ENCODE data around the gene AGAP1. TPM values are rescaled to one million over a fixed set of nuclear protein-coding genes. Genes with fewer than 3 reads are reported as not detected.
A peak's percentile ranks its signal among the peaks of the same experiment; 100 is the strongest.

Gene AGAP1
- total RNA-seq, 1 experiment from 2014 or later = 25.8 TPM

DNA sequence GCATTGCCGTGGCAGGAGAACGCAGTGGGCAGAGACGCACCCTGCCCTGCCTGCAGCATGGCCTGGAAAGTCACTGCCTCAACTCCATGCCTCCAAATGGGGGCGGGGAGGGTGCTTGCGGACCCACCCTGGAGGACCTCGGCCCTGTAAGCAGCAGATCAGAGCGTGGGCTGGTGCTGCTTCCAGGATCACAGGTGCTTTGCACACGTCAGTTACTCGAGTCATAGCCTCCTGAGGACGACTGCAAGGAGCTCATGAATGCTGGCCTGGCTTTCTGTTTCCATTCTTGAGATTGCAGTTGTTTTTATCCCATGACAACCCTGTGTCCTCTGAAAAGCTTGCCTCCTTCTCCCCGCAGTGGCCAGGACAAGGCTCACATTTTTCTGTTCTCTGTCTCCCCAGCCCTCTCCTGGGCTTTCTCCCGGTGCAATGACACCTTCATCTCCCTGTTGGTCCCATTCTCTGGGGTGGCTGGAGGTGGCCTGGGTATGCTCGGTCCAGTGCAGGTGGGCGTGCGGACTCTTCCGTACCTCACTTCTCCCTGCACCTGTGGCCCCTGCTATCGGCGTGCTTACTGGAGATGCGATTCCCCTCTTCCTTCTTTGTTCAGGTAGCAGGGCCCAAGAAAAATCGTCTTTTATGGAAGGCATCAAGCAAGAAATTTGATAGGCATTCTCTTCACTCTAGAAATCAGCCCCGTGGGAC is 466.3 kb downstream of the AGAP1 start:
- H3K56ac ChIP-seq (ENCODE audit: insufficient read length, low read depth, low read length) = no peak overlapping the region

More for the DNA sequence above, 466.3 kb downstream of the AGAP1 start:
- Histone ChIP-seq H3K9me3 (ENCODE audit: control insufficient read depth, low read depth, low read length) (no peaks in the 10 kb centered on the region), H4K8ac (replicated peaks; ENCODE audit: insufficient read length, low read depth, low read length) (no peak overlapping the region), H3K14ac (ENCODE audit: insufficient read depth, low read length) (no peak overlapping the region; the same call in 1 of the 2 replicates), H3T11ph (ENCODE audit: low read length) (no peak overlapping the region), H3K18ac (ENCODE audit: insufficient read length, low read depth, low read length) (no peak overlapping the region), H3K4me1 (ENCODE audit: insufficient read depth, low read length) (no peaks in the 10 kb centered on the region; the same call in 1 of the 2 replicates), H3K23me2 (ENCODE audit: insufficient read length, low read depth, low read length, poor library complexity, severe bottlenecking) (no peaks in the 10 kb centered on the region), H2BK5ac (ENCODE audit: insufficient read length, low read length) (no peak overlapping the region), H3K9ac (ENCODE audit: extremely low read depth, insufficient read length, low read length) (no peak overlapping the region), H2AFZ (ENCODE audit: low read length) (no peak overlapping the region), H2BK12ac (ENCODE audit: insufficient read length, low read depth, low read length) (no peak overlapping the region), H3K79me2 (ENCODE audit: insufficient read depth, low read length) (no peaks in the 10 kb centered on the region), H2BK20ac (ENCODE audit: low read depth, low read length, poor library complexity, severe bottlenecking) (no peak overlapping the region), H4K20me1 (ENCODE audit: control insufficient read depth, insufficient read depth, insufficient read length) (no peaks in the 10 kb centered on the region), H3K79me1 (ENCODE audit: insufficient read depth, low read depth, low read length, poor library complexity, severe bottlenecking) (no peaks in the 10 kb centered on the region), H3K23ac (ENCODE audit: insufficient read length, low read depth, low read length) (no peak overlapping the region), H4K91ac (ENCODE audit: insufficient read length, low read depth, low read length) (no peak overlapping the region), H2AK5ac (ENCODE audit: insufficient read length, low read length) (no peak overlapping the region), H3K4ac (ENCODE audit: low read depth, low read length) (no peak overlapping the region), H3K27me3 (ENCODE audit: insufficient read depth, low read length) (no peaks in the 10 kb centered on the region), H3K4me2 (ENCODE audit: insufficient read depth, insufficient read length, low read length) (no peak overlapping the region), H3K27ac (ENCODE audit: insufficient read length, low read depth, low read length) (no peak overlapping the region), H4K5ac (ENCODE audit: insufficient read length, low read depth, low read length) (no peak overlapping the region), H2BK15ac (ENCODE audit: low read depth, low read length) (no peak overlapping the region), H2BK120ac (ENCODE audit: low read depth, low read length, poor library complexity, severe bottlenecking) (no peak overlapping the region)
- Mint-ChIP-seq H3K4me3 (no peak overlapping the region; a peak in 1 of 5 replicates), H3K36me3 (ENCODE audit: insufficient read depth in 1 of 3, low read depth in 3 of 3) (peaks cover 0 to 4% (median 0%) of the 10 kb centered on the region in 3 experiments; a peak in 2 of 7 replicates), H3K27ac (peak overlapping the region in 2 of 3 experiments; percentile 3 to 35; a peak in 1 of 7 replicates), H3K9me3 (no peaks in the 10 kb centered on the region; a peak in 1 of 5 replicates), H3K27me3 (ENCODE audit: low read depth) (peaks cover 2% of the 10 kb centered on the region; the same call in 1 of the 2 replicates), H3K4me1 (peaks cover 12 to 14% of the 10 kb centered on the region in 2 experiments)
- DNase-seq = no peak
- TF ChIP-seq, protein P1, sequence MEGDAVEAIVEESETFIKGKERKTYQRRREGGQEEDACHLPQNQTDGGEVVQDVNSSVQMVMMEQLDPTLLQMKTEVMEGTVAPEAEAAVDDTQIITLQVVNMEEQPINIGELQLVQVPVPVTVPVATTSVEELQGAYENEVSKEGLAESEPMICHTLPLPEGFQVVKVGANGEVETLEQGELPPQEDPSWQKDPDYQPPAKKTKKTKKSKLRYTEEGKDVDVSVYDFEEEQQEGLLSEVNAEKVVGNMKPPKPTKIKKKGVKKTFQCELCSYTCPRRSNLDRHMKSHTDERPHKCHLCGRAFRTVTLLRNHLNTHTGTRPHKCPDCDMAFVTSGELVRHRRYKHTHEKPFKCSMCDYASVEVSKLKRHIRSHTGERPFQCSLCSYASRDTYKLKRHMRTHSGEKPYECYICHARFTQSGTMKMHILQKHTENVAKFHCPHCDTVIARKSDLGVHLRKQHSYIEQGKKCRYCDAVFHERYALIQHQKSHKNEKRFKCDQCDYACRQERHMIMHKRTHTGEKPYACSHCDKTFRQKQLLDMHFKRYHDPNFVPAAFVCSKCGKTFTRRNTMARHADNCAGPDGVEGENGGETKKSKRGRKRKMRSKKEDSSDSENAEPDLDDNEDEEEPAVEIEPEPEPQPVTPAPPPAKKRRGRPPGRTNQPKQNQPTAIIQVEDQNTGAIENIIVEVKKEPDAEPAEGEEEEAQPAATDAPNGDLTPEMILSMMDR (conservative IDR thresholded peaks at IDR 0.05) = no peak
- WGBS (ENCODE audit: extremely low coverage, insufficient read length, low lambda C conversion rate) = no CpG with 5 or more reads among the region's 21 CpGs

Data from H9 (cell line).